ENCODE measurements around the gene NR3C1.
"Not testable (repeated sequence)": the region's sequence is repeated elsewhere in the genome, so short reads cannot be mapped to it uniquely, and the experiment has no call there.

NR3C1 gene

GRCh38 chr5:143337946-143338345 is 65.5 kb downstream of the NR3C1 start:
- DNase-seq (ENCODE audit: low read depth in 2 of 2): no peak

GRCh38 chr5:143336485-143336884 is 67.0 kb downstream of the NR3C1 start:
- no peak for DNase-seq (ENCODE audit: low read depth in 2 of 2)

GRCh38 chr5:143334903-143335302 is 68.6 kb downstream of the NR3C1 start:
- no peak for DNase-seq (ENCODE audit: low read depth in 2 of 2)

GRCh38 chr5:143334380-143334779 is 69.1 kb downstream of the NR3C1 start:
- not testable (repeated sequence) for DNase-seq (ENCODE audit: low read depth in 2 of 2)

- no peak for DNase-seq (ENCODE audit: low read depth in 2 of 2)
These were observed 71.5 kb downstream of the NR3C1 start for GRCh38 chr5:143331956-143332355.

- DNase-seq (ENCODE audit: low read depth in 2 of 2): no peak
These were observed 73.6 kb downstream of the NR3C1 start for GRCh38 chr5:143329843-143330242.

GRCh38 chr5:143328589-143329220 is 74.8 kb downstream of the NR3C1 start:
- DNase-seq (ENCODE audit: low read depth in 2 of 2): no peak

- DNase-seq (ENCODE audit: low read depth in 2 of 2): not testable (repeated sequence)
These were observed 78.4 kb downstream of the NR3C1 start for GRCh38 chr5:143325086-143325485.

- DNase-seq (ENCODE audit: low read depth in 2 of 2): not testable (repeated sequence)
These were observed 80.4 kb downstream of the NR3C1 start for GRCh38 chr5:143322931-143323630.

GRCh38 chr5:143322176-143322575 is 81.3 kb downstream of the NR3C1 start:
- DNase-seq (ENCODE audit: low read depth in 2 of 2): no peak

- DNase-seq (ENCODE audit: low read depth in 2 of 2): no peak
These were observed 83.9 kb downstream of the NR3C1 start for GRCh38 chr5:143319437-143320227.

- no peak for DNase-seq (ENCODE audit: low read depth in 2 of 2)
These were observed 84.7 kb downstream of the NR3C1 start for GRCh38 chr5:143318833-143319232.

- no peak for DNase-seq (ENCODE audit: low read depth in 2 of 2)
These were observed 85.2 kb downstream of the NR3C1 start for GRCh38 chr5:143318270-143318669.

GRCh38 chr5:143316844-143317631 is 86.4 kb downstream of the NR3C1 start:
- no peak for DNase-seq (ENCODE audit: low read depth in 2 of 2)

- no peak for DNase-seq (ENCODE audit: low read depth in 2 of 2)
These were observed 87.1 kb downstream of the NR3C1 start for GRCh38 chr5:143316337-143316736.

GRCh38 chr5:143315929-143316328 is 87.6 kb downstream of the NR3C1 start:
- no peak for DNase-seq (ENCODE audit: low read depth in 2 of 2)

- no peak for DNase-seq (ENCODE audit: low read depth in 2 of 2)
These were observed 88.3 kb downstream of the NR3C1 start for GRCh38 chr5:143315214-143315613.

GRCh38 chr5:143314659-143315058 is 88.8 kb downstream of the NR3C1 start:
- DNase-seq (ENCODE audit: low read depth in 2 of 2): no peak

GRCh38 chr5:143314099-143314498 is 89.4 kb downstream of the NR3C1 start:
- DNase-seq (ENCODE audit: low read depth in 2 of 2): no peak

GRCh38 chr5:143313298-143313852 is 90.1 kb downstream of the NR3C1 start:
- DNase-seq (ENCODE audit: low read depth in 2 of 2): no peak

- no peak for DNase-seq (ENCODE audit: low read depth in 2 of 2)
These were observed 90.7 kb downstream of the NR3C1 start for GRCh38 chr5:143312822-143313221.

GRCh38 chr5:143311955-143312354 is 91.5 kb downstream of the NR3C1 start:
- DNase-seq (ENCODE audit: low read depth in 2 of 2): no peak
